ENCODE results near the gene KCNJ1.

DNA sequence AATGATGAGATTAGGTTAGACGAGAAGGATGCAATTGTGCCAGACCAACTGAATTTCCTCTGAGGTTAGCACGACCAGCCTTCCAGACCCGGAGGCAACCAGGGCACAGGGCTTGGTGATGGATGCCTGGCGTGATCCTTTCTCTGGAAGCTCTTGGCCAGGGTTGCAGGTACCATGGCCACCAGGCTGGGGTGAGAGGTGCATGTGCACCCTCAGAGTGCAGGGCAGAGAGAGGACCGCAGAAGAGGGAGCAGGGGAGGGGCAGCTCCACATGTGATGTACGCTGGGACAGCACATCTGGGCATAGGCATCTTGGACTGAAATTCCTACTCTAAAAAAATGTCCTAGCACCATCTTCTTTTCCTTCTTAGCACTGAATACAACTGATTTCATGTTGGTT is 10.9 kb downstream of the KCNJ1 start:
- TF ChIP-seq, protein P1, sequence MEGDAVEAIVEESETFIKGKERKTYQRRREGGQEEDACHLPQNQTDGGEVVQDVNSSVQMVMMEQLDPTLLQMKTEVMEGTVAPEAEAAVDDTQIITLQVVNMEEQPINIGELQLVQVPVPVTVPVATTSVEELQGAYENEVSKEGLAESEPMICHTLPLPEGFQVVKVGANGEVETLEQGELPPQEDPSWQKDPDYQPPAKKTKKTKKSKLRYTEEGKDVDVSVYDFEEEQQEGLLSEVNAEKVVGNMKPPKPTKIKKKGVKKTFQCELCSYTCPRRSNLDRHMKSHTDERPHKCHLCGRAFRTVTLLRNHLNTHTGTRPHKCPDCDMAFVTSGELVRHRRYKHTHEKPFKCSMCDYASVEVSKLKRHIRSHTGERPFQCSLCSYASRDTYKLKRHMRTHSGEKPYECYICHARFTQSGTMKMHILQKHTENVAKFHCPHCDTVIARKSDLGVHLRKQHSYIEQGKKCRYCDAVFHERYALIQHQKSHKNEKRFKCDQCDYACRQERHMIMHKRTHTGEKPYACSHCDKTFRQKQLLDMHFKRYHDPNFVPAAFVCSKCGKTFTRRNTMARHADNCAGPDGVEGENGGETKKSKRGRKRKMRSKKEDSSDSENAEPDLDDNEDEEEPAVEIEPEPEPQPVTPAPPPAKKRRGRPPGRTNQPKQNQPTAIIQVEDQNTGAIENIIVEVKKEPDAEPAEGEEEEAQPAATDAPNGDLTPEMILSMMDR (IDR thresholded peaks at IDR 0.05; ENCODE audit: low read depth, low read length), result no peak
- no peak for TF ChIP-seq EZH2phosphoT487 (IDR thresholded peaks at IDR 0.05; ENCODE audit: low read depth)
